ENCODE results near the gene MLH3. TPM values are rescaled to one million over a fixed set of nuclear protein-coding genes. Genes with fewer than 3 reads are reported as not detected.

MLH3 gene
- polyA plus RNA-seq, 1 of the 3 experiments (the other 2 are of a cell fraction): 3.8 TPM

DNA sequence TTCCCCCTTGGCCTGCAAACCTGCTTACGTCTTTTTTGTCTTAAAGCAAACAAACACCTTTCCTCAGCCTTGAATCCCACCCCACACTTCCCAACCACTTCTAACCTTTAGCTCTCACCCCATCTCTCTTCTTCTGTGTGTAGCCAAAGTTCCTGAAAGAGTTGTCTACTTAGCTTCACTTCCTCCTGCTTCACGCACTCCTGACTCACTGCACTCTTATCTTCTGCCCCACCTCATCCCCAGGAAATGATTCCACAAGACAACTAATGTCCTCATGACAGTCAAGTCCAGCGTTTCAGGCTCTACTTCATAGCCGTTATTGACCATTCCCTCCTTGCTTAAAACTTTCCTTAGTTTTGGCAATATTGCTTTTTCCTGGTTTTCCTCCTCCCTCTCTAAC lies 26.2 kb downstream of the MLH3 start:
- Histone ChIP-seq H3K27ac (ENCODE audit: low read depth in 2 of 2, low read length in 1 of 2) (no peak overlapping the region), H3K27me3 (ENCODE audit: insufficient read depth) (no peaks in the 10 kb centered on the region), H3K4me2 (no peak overlapping the region), H3K36me3 (replicated peaks in 1 of 2; ENCODE audit: control insufficient read depth in 1 of 2, insufficient read depth in 2 of 2, low read length in 1 of 2) (peaks cover 14 to 18% of the 10 kb centered on the region in 2 experiments), H3K4me1 (ENCODE audit: control insufficient read depth in 1 of 2, insufficient read depth in 2 of 2, low read depth in 1 of 2, low read length in 1 of 2) (no peaks in the 10 kb centered on the region), H3F3A (replicated peaks; ENCODE audit: insufficient read depth) (peaks cover 7% of the 10 kb centered on the region), H3K9me2 (no peaks in the 10 kb centered on the region), H2AFZ (ENCODE audit: low read depth) (no peak overlapping the region), H4K20me1 (ENCODE audit: insufficient read depth) (no peaks in the 10 kb centered on the region), H3K4me3 (ENCODE audit: low read depth in 2 of 2, low read length in 1 of 2) (no peak overlapping the region), H3K79me2 (ENCODE audit: insufficient read depth) (no peaks in the 10 kb centered on the region), H3K9me3 (no peaks in the 10 kb centered on the region), H3K9ac (no peak overlapping the region)
- no peak for DNase-seq
- WGBS (ENCODE audit: low lambda C conversion rate): 86% methylated on average over 4 of the region's 4 CpGs
- TF ChIP-seq RAD21 (IDR thresholded peaks at IDR 0.05; ENCODE audit: low read length): no peak
- TF ChIP-seq NRF1 (IDR thresholded peaks at IDR 0.05; ENCODE audit: low read depth, low read length): no peak
- TF ChIP-seq SIN3A (IDR thresholded peaks at IDR 0.05; ENCODE audit: borderline replicate concordance, low read depth, low read length): no peak
- no peak for TF ChIP-seq POLR2AphosphoS5 (IDR thresholded peaks at IDR 0.05; ENCODE audit: low read depth, low read length)
- TF ChIP-seq, protein P1, sequence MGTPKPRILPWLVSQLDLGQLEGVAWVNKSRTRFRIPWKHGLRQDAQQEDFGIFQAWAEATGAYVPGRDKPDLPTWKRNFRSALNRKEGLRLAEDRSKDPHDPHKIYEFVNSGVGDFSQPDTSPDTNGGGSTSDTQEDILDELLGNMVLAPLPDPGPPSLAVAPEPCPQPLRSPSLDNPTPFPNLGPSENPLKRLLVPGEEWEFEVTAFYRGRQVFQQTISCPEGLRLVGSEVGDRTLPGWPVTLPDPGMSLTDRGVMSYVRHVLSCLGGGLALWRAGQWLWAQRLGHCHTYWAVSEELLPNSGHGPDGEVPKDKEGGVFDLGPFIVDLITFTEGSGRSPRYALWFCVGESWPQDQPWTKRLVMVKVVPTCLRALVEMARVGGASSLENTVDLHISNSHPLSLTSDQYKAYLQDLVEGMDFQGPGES (IDR thresholded peaks at IDR 0.05; ENCODE audit: low read depth, low read length): no peak
- TF ChIP-seq, protein P2, sequence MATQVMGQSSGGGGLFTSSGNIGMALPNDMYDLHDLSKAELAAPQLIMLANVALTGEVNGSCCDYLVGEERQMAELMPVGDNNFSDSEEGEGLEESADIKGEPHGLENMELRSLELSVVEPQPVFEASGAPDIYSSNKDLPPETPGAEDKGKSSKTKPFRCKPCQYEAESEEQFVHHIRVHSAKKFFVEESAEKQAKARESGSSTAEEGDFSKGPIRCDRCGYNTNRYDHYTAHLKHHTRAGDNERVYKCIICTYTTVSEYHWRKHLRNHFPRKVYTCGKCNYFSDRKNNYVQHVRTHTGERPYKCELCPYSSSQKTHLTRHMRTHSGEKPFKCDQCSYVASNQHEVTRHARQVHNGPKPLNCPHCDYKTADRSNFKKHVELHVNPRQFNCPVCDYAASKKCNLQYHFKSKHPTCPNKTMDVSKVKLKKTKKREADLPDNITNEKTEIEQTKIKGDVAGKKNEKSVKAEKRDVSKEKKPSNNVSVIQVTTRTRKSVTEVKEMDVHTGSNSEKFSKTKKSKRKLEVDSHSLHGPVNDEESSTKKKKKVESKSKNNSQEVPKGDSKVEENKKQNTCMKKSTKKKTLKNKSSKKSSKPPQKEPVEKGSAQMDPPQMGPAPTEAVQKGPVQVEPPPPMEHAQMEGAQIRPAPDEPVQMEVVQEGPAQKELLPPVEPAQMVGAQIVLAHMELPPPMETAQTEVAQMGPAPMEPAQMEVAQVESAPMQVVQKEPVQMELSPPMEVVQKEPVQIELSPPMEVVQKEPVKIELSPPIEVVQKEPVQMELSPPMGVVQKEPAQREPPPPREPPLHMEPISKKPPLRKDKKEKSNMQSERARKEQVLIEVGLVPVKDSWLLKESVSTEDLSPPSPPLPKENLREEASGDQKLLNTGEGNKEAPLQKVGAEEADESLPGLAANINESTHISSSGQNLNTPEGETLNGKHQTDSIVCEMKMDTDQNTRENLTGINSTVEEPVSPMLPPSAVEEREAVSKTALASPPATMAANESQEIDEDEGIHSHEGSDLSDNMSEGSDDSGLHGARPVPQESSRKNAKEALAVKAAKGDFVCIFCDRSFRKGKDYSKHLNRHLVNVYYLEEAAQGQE (IDR thresholded peaks at IDR 0.05; ENCODE audit: low read depth, low read length): no peak
- TF ChIP-seq, protein P3, sequence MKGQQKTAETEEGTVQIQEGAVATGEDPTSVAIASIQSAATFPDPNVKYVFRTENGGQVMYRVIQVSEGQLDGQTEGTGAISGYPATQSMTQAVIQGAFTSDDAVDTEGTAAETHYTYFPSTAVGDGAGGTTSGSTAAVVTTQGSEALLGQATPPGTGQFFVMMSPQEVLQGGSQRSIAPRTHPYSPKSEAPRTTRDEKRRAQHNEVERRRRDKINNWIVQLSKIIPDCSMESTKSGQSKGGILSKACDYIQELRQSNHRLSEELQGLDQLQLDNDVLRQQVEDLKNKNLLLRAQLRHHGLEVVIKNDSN (IDR thresholded peaks at IDR 0.05; ENCODE audit: borderline replicate concordance, low read depth): no peak
- TF ChIP-seq JUND (IDR thresholded peaks at IDR 0.05): no peak
- no peak for TF ChIP-seq ELF1 (IDR thresholded peaks at IDR 0.05)
- TF ChIP-seq TAF1 (IDR thresholded peaks at IDR 0.05; ENCODE audit: borderline replicate concordance, low read depth, low read length): no peak
- TF ChIP-seq, protein P4, sequence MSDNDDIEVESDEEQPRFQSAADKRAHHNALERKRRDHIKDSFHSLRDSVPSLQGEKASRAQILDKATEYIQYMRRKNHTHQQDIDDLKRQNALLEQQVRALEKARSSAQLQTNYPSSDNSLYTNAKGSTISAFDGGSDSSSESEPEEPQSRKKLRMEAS (IDR thresholded peaks at IDR 0.05; ENCODE audit: low read depth): no peak
- no peak for TF ChIP-seq MXI1 (IDR thresholded peaks at IDR 0.05; ENCODE audit: low read depth, low read length)
- no peak for TF ChIP-seq TCF12 (IDR thresholded peaks at IDR 0.05)
- TF ChIP-seq, protein P5, sequence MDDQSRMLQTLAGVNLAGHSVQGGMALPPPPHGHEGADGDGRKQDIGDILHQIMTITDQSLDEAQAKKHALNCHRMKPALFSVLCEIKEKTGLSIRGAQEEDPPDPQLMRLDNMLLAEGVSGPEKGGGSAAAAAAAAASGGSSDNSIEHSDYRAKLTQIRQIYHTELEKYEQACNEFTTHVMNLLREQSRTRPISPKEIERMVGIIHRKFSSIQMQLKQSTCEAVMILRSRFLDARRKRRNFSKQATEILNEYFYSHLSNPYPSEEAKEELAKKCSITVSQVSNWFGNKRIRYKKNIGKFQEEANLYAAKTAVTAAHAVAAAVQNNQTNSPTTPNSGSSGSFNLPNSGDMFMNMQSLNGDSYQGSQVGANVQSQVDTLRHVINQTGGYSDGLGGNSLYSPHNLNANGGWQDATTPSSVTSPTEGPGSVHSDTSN (IDR thresholded peaks at IDR 0.05): no peak
- ChIA-PET CTCF (interaction anchor here (1.6 to 4.7 kb wide), 3 partner anchors 13 to 63 kb away, joined by 4 to 28 read pairs (median 8); no protein-coding TSS in a partner anchor), POLR2A (no interaction called here)

All from SK-N-SH (cell line).